Measurements from ENCODE around the gene RGS4. TPM values are rescaled to one million over a fixed set of nuclear protein-coding genes. Genes with fewer than 3 reads are reported as not detected.
A peak's percentile ranks its signal among the peaks of the same experiment; 100 is the strongest.

RGS4 gene
- total and polyA plus RNA-seq, 2 experiments from 2014 or later, result 0.32 to 0.38 TPM

GRCh38 chr1:163093169-163093568 lies 24.0 kb downstream of the RGS4 start:
- Mint-ChIP-seq H3K9me3 (no peaks in the 10 kb centered on the region), H3K4me3 (no peak overlapping the region), H3K36me3 (ENCODE audit: low read depth) (no peaks in the 10 kb centered on the region), H3K4me1 (no peaks in the 10 kb centered on the region), H3K27ac (no peak overlapping the region), H3K27me3 (ENCODE audit: insufficient read depth, low read depth, poor library complexity) (peaks cover 3% of the 10 kb centered on the region)
- Histone ChIP-seq H3K27ac (ENCODE audit: low read depth) (no peak overlapping the region), H2AFZ (peak overlapping the region; percentile 59; the same call in 1 of the 2 replicates), H3K79me2 (replicated peaks; ENCODE audit: insufficient read depth) (no peaks in the 10 kb centered on the region), H3K4me2 (no peak overlapping the region), H3K36me3 (ENCODE audit: insufficient read depth) (no peaks in the 10 kb centered on the region), H3K27me3 (ENCODE audit: insufficient read depth) (no peaks in the 10 kb centered on the region), H3K4me3 (no peak overlapping the region), H4K20me1 (replicated peaks; ENCODE audit: insufficient read depth) (no peaks in the 10 kb centered on the region), H3F3A (replicated peaks; ENCODE audit: low read depth) (no peaks in the 10 kb centered on the region), H3K9me2 (ENCODE audit: insufficient read depth) (peaks cover 6% of the 10 kb centered on the region; the same call in 1 of the 2 replicates), H3K4me1 (ENCODE audit: insufficient read depth) (no peaks in the 10 kb centered on the region)
- DNase-seq (ENCODE audit: low spot score) (no peak), ATAC-seq (no peak)
- TF ChIP-seq EZH2 (IDR thresholded peaks at IDR 0.05; ENCODE audit: low read depth, unreplicated experiment) (no peak), NANOG (IDR thresholded peaks at IDR 0.05; ENCODE audit: borderline replicate concordance) (no peak), CREB1 (CRISPR knock-in tag; IDR thresholded peaks at IDR 0.05; ENCODE audit: low read depth) (no peak), ZNF462 (CRISPR knock-in tag; IDR thresholded peaks at IDR 0.05) (no peak)

DNA sequence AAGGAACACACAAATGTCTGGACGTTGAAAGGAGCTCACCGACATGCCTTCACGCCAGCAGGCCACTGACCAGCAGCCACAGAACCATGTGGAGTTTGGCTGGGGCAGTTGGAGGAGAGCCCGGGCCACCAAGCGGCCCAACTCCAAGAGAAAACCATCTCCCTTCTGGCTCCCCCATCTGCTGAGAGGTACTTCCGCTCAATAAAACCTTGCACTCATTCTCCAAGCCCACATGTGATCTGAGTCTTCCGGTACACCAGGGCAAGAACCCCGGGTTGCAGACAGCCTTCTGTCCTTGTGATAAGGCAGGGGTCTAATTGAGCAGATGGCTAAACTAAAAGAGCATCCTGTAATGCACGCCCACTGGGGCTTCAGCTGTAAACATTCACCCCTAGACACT lies 24.4 kb downstream of the RGS4 start:
- TF ChIP-seq CTCF (conservative IDR thresholded peaks at IDR 0.05; ENCODE audit: low read depth in 2 of 2), result no peak
- no peak for TF ChIP-seq POLR2AphosphoS5 (IDR thresholded peaks at IDR 0.05; ENCODE audit: low read depth)
- no peak for TF ChIP-seq STAT1 (IDR thresholded peaks at IDR 0.05; ENCODE audit: unreplicated experiment)
- no peak for TF ChIP-seq JUNB (IDR thresholded peaks at IDR 0.05; ENCODE audit: unreplicated experiment)
- Histone ChIP-seq H2AFZ (peak overlapping the region; percentile 59; the same call in 1 of the 2 replicates), H3K4me1 (ENCODE audit: insufficient read depth) (no peaks in the 10 kb centered on the region), H3K27me3 (ENCODE audit: insufficient read depth) (no peaks in the 10 kb centered on the region), H3K27ac (ENCODE audit: low read depth) (no peak overlapping the region), H4K20me1 (replicated peaks; ENCODE audit: insufficient read depth) (no peaks in the 10 kb centered on the region), H3K79me2 (replicated peaks; ENCODE audit: insufficient read depth) (no peaks in the 10 kb centered on the region), H3K9me2 (ENCODE audit: insufficient read depth) (peaks cover 6% of the 10 kb centered on the region; the same call in 1 of the 2 replicates), H3K36me3 (ENCODE audit: insufficient read depth) (no peaks in the 10 kb centered on the region), H3K4me3 (no peak overlapping the region), H3K4me2 (no peak overlapping the region), H3F3A (replicated peaks; ENCODE audit: low read depth) (no peaks in the 10 kb centered on the region)
- Mint-ChIP-seq H3K27me3 (ENCODE audit: insufficient read depth, low read depth, poor library complexity) (peaks cover 3% of the 10 kb centered on the region), H3K27ac (no peak overlapping the region), H3K4me3 (no peak overlapping the region), H3K36me3 (ENCODE audit: low read depth) (no peaks in the 10 kb centered on the region), H3K4me1 (no peaks in the 10 kb centered on the region), H3K9me3 (no peaks in the 10 kb centered on the region)
- DNase-seq (ENCODE audit: low spot score) (no peak), ATAC-seq (no peak)

Measured in GM23338 (cell line).